ENCODE results near the gene PLA2G15.
A peak's percentile ranks its signal among the peaks of the same experiment; 100 is the strongest.

DNA sequence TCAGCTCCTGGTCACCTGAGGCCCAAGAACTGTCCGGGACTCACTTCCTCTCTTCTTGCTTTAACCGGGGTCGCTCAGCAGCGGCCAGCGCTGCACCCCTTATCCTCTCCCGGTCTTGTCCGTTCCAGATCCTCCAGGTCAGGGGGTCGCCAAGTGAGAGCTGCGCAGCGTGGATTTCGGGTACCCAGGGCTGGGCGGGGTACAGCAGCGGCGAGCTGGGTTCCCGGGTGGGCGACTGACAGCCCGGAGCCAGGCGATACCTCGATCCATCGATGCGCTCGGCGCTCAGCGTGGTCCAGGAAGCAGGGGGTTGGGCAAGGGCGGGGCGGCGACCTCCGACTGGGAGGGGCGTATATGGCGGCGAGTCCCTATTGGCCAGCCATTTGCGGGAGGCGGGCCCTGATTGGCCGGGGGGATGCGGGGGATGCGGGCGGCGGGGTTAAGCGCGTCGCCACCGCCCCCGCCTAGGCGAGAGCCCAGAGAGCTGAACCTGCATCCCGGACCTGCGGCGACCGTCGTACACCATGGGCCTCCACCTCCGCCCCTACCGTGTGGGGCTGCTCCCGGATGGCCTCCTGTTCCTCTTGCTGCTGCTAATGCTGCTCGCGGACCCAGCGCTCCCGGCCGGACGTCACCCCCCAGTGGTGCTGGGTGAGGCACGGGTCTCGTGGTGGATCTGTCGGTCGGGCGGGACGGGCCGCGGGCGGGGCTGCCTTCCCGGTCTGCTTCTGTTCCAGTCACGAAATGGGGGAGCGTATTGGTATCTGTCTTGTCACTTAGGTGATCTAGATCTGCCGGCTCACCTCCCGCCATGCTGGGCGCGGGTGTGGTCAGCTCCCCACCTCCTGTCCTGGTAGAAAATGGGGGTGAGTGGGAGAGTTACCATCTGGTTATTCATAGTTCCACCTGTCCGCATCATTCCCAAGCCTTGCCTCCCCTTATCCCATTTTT lies at the start of gene PLA2G15:
- TF ChIP-seq, protein P1, sequence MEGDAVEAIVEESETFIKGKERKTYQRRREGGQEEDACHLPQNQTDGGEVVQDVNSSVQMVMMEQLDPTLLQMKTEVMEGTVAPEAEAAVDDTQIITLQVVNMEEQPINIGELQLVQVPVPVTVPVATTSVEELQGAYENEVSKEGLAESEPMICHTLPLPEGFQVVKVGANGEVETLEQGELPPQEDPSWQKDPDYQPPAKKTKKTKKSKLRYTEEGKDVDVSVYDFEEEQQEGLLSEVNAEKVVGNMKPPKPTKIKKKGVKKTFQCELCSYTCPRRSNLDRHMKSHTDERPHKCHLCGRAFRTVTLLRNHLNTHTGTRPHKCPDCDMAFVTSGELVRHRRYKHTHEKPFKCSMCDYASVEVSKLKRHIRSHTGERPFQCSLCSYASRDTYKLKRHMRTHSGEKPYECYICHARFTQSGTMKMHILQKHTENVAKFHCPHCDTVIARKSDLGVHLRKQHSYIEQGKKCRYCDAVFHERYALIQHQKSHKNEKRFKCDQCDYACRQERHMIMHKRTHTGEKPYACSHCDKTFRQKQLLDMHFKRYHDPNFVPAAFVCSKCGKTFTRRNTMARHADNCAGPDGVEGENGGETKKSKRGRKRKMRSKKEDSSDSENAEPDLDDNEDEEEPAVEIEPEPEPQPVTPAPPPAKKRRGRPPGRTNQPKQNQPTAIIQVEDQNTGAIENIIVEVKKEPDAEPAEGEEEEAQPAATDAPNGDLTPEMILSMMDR (IDR thresholded peaks at IDR 0.05) = peak in 1 of 3 experiments; percentile 9
- TF ChIP-seq POLR2A (IDR thresholded peaks at IDR 0.05; ENCODE audit: low read depth) (peak; percentile 73), POLR2AphosphoS5 (IDR thresholded peaks at IDR 0.05) (peak; percentile 72 to 85)

All from esophagus muscularis mucosa (tissue), 3 donors.